NCI-H345 treated with DMSO at 0.1 percent for 48 hours (cell line): ENCODE data around the gene ABCA2.

Experiments
- DNase-seq: peaks from one replicate; lab custom pipeline; 2025; ENCODE audit not compliant: unreplicated experiment; lab: John Stamatoyannopoulos, UW

Gene ABCA2

DNA sequence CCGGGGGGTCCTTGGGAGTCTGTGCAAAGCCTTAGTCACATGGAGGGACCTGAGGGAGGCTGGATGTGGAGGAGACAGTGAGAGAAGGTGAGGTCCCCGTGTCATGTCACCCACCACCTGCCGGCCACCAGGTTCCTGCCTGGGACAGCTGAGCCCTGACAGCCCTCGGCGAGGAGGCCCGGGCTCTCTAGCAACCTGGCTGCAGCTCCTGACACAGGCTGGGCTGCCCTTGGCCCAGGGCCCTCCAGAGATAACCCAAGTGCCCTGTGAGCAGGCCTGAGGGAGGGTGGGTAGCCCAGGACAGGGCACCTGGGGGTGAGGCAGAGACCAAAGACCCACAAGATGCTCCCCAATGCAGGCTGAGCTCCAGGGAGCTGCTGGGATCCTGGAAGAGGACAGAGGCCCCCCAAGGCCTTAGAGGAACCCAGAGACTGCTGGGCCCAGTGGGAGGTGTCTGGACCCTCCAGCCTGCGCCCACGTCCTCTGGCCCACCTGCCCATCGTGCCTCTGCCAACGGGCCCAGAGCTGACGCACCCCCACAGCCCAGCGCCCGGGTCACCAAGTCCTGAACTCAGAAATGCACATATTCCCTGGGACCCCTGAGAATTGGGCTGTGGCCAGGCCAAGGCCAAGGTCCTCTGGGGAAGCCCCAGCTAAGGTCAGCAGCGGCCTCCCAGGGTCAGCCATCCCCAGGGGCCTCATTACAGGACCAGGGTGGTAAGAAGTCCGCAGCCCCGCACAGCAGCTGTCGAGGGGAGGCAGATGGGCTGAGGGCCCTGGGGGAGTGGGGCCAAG is 59.5 kb downstream of the ABCA2 start:
- DNase-seq, result no peak

DNA sequence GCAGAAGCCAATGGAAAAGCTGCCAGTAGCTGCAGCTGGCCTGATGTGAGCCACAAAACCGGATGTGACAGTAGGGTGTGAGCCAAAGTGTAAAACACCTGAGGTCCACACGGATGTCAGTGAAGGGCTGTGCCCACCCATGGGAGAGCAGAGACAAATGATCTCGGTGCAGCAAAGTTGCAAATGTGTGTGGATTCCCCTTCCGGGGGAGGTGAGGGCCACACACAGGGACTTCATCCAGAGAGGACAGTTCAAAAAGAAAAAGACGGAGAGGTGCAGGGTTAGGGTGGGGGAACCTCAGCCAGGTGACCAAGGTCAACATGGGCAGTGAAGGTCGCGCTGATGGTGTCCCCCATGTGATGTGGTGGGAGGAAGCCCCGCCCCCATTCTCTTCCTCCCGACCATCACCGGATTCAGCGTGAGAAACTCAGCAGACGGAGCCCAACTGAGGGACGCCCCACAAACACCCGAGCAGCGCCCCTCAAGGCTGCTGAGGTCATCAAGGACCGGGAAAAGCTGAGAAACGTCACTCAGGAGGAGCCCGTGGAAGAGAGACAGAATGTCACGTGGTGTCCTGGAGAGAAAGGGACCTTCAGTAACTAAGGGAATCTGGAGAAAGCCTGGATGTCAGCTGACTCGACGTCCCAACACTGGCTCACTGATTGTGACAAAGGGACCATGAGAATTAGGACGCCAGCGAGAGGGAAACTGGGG is 62.1 kb downstream of the ABCA2 start:
- DNase-seq, result no peak

DNA sequence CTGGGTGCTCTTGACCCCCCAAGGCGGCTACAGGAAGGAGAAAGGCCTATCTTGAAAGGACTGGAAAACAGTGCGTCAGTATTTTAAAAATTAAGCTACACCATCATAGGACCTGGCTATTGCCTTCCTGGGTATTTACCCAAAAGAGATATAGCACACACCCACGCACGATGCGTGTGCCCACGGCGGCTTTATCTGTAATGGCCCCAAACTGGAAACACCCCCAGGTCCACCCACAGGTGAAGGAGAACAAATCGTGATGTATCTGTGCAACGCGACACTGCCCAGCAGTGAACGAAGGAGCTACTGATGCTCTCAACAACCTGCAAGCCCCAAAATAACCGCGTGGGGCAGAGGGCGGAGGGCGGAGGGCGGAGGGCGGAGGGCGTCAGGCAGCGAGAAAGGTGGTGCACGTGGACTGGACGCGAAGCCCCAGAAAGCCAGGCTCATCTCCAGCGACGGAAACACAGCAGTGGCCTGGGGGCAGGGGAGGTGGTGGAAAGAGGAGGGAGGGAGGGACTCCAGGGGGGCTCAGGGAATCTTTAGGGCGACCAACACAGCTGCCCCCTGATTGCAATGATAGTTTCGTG is 63.1 kb downstream of the ABCA2 start:
- DNase-seq, result no peak

GRCh38 chr9:136964171-136964689 is 63.8 kb downstream of the ABCA2 start:
- no peak for DNase-seq

- no peak for DNase-seq
Measured at GRCh38 chr9:136963751-136964150, 64.3 kb downstream of the ABCA2 start.

- no peak for DNase-seq
Measured at GRCh38 chr9:136963341-136963740, 64.7 kb downstream of the ABCA2 start.

DNA sequence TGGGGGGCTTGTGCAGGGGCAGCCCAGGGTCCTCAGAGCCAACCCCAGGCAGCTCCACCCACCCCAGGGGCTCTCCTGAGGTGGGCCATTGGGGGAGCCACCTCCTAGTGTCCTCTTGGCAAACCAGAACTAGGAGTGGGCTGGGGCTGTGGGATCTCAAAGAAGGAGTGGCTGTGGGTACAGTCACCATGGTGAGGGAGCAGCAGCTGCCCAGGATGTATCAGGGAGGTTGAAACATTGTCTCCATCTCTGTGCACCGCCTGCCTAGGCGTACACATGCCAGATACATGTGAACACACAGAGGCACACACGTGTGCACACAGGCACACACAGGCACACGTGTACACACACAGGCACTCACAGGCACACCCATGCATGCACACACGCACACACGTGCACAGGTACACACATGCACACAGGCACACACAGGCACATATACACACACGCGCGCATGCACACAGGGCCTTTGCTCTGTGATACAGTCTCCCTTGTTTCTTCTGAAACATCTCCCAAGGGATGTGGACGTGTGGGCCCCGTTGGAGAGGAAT is 65.3 kb downstream of the ABCA2 start:
- DNase-seq, result no peak

DNA sequence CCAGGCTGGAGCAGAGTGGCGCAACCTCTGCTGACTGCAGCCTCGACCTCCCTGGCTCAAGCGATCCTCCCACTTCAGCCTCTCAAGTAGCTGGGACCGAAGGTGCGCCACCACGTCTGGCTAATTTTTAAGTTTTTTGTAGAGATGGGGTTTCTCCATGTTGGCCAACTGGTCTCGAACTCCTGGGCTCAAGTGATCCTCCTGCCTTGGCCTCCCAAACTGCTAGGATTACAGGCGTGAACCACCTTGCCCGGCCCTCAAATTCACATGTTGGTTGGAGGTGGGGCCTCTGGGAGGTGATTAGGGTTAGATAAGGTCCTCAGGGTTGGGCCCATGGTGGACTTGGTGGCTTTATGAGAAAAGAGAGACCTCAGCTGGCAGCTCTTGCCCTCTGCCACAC is 65.9 kb downstream of the ABCA2 start:
- DNase-seq, result no peak

- no peak for DNase-seq
Measured at GRCh38 chr9:136961279-136962065, 66.6 kb downstream of the ABCA2 start.

GRCh38 chr9:136960938-136961275 is 67.1 kb downstream of the ABCA2 start:
- DNase-seq, result no peak

DNA sequence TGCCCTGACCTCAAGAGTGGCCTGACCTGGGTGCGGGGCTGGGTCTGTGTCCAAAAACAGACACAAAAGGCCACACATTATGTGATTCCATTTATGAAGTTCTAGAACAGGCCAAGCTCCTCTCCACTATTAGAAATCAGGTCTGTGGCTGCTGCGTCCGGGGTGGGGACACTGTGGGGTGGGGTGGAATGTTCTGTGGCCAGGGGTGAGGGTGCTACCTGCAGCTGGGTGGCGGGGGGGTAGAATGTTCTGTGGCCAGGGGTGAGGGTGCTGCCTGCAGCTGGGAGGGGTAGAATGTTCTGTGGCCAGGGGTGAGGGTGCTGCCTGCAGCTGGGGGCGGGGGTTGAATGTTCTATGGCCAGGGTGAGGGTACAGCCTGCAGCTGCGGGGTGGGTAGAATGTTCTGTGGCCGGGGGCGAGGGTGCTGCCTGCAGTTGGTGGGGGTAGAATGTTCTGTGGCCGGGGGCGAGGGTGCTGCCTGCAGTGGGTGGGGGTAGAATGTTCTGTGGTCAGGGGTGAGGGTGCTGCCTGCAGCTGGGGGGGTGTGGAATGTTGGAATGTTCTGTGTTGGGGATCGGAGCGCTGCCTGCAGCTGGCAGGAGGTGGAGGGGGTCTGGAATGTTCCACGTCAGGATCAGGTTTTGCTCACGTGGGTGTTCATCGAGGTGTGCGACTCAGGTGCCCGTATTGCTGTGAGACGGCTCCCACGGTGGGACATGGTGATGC is 67.7 kb downstream of the ABCA2 start:
- no peak for DNase-seq

GRCh38 chr9:136958898-136959850 is 68.9 kb downstream of the ABCA2 start:
- DNase-seq, result no peak

DNA sequence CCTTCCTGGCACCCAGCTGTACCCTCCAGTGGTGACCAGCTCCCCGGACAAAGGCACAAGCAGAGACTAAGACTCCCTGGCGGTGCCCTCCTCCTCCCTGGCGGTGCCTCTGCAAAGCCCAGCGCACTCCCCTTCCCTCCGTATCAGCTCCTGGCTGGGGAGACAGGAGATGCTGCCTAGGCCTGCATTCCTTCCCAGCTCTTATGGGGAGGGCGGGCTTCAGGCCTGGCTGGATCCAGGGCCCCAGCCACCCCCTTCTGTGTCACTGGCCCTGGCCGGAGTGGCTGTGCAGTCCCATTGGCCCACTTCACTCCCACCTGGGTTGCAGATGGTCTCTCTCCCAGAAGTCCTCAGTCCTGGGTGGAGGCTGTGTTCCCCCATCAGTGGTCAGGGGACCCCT is 69.6 kb downstream of the ABCA2 start:
- no peak for DNase-seq

GRCh38 chr9:136957901-136958300 is 70.1 kb downstream of the ABCA2 start:
- DNase-seq, result no peak

- DNase-seq, result no peak
Measured at GRCh38 chr9:136957461-136957860, 70.6 kb downstream of the ABCA2 start.
